Stomach (tissue), 9 donors: ENCODE data around the gene WBP4. TPM values are rescaled to one million over a fixed set of nuclear protein-coding genes. Genes with fewer than 3 reads are reported as not detected.

Experiments used
- DNase-seq, 2 donors: peaks; one replicate each; pipeline versions ENCODE4 v3.0.0 to v3.0.0-alpha.2; 2013 to 2019
- H3K27ac ChIP-seq, 5 donors: fragments of 200-600 bp in 4 of 5; sonication (generic) in 4 of 5; one replicate each; pipeline ENCODE4 v1.5.1; 2013 to 2019; ENCODE audit warnings: mild to moderate bottlenecking in 1 of 5, moderate library complexity in 1 of 5
- H3K27me3 ChIP-seq, 3 donors: fragments of 200-600 bp; sonication (generic); one replicate each; pipeline ENCODE4 v1.5.1; 2017 to 2019; ENCODE audit warnings: mixed run types in 1 of 3
- H3K36me3 ChIP-seq, 4 donors: fragments of 200-600 bp; sonication (generic); 1 replicate in 3 of 4; 2 replicates in 1 of 4; pipeline ENCODE4 v1.5.1; 2016 to 2019
- H3K4me1 ChIP-seq, 4 donors: fragments of 200-600 bp; sonication (generic); one replicate each; pipeline ENCODE4 v1.5.1; 2016 to 2019
- H3K4me3 ChIP-seq, 4 donors: fragments of 200-600 bp; sonication (generic) in 3 of 4; one replicate each; pipeline ENCODE4 v1.5.1; 2016 to 2019; ENCODE audit warnings: mild to moderate bottlenecking in 1 of 4
- H3K9me3 ChIP-seq, 4 donors: fragments of 200-600 bp; sonication (generic); one replicate each; pipeline ENCODE4 v1.5.1; 2016 to 2019
- CTCF ChIP-seq, 7 experiments: fragments of 450-650 bp in 4 of 7; fragments of 200-600 bp in 3 of 7; sonication (generic) in 3 of 7; IDR thresholded peaks; one replicate each; pipeline ENCODE4 v1.5.1; 2016 to 2019; ENCODE audit warnings: antibody characterized with exemption in 7 of 7, control low read depth in 2 of 7, mild to moderate bottlenecking in 1 of 7
- EP300 ChIP-seq: sonication (generic); formaldehyde crosslinking; IDR thresholded peaks from one replicate; pipeline ENCODE4 v1.6.1; 2017; ENCODE audit warnings: antibody characterized with exemption
- POLR2A ChIP-seq, 4 donors: fragments of 450-650 bp; IDR thresholded peaks; one replicate each; pipeline ENCODE4 v1.6.1; 2016; ENCODE audit warnings: antibody characterized with exemption in 4 of 4, control low read depth in 2 of 4, mild to moderate bottlenecking in 1 of 4, moderate library complexity in 1 of 4
- POLR2AphosphoS5 ChIP-seq, 3 donors: sonication (generic); formaldehyde crosslinking; IDR thresholded peaks; one replicate each; pipeline ENCODE4 v1.6.1; 2016; ENCODE audit warnings: antibody characterized with exemption in 3 of 3
- WGBS, 5 donors: extraction: QIAGEN DNeasy Blood & Tissue Kit in 3 of 5; methylation state at CpG; one replicate each; pipeline versions ENCODE4 v1.1.5 to v1.1.7; 2013 to 2018; 5-methylcytosine and 5-hydroxymethylcytosine counted together
- intact Hi-C: fragments of 100-400 bp; cut with DNase I; formaldehyde crosslinking; loops from one replicate; pipeline ENCODE4 v1.15.1; 2023; ENCODE audit warnings: low total_unique reads
- polyA plus RNA-seq, 3 donors: library from polyadenylated mRNA; stranded (reverse); fragments of 200-250 nt; gene quantifications; one replicate each; pipeline ENCODE4 v1.2.3, GENCODE V29; 2013
- total RNA-seq, 5 donors: library from RNA; depleted of rRNA; stranded (reverse); fragments of >200 nt; gene quantifications; one replicate each; pipeline versions ENCODE4 v1.1.0 to v1.2.3, GENCODE V29; 2014 to 2016
- donor health status: healthy with polysubstance abuse.
- donor health status: Bipolar disorder and iron deficiency.
- donor health status: healthy.

Gene WBP4
- total and polyA plus RNA-seq, 8 donors = 0.58 to 18.9 (median 9.3) TPM

GRCh38 chr13:41054919-41055619 lies 6.2 kb upstream of the WBP4 start:
- intact Hi-C loops = no loop called here
- Histone ChIP-seq H3K36me3 (no peaks in the 10 kb centered on the region), H3K27ac (peak overlapping the region in 4 of 5 donors; percentile 29 to 65 (median 52)), H3K4me1 (peaks cover 52 to 97% (median 73%) of the 10 kb centered on the region in 4 donors), H3K9me3 (no peaks in the 10 kb centered on the region), H3K4me3 (no peak overlapping the region), H3K27me3 (no peaks in the 10 kb centered on the region)
- WGBS, 5 donors = 75 to 89% (median 83%) methylated on average over 5 of the region's 5 CpGs
- DNase-seq = peak in 1 of 2 donors; percentile 41
- TF ChIP-seq POLR2AphosphoS5 (IDR thresholded peaks at IDR 0.05) (no peak), CTCF (IDR thresholded peaks at IDR 0.05) (peak in 1 of 7 experiments; percentile 11)

- H3K4me1 ChIP-seq = peaks cover 40 to 85% (median 68%) of the 10 kb centered on the region in 4 donors
- intact Hi-C loops = no loop called here
- DNase-seq = no peak
- H3K27ac ChIP-seq = peak overlapping the region in 2 of 5 donors; percentile 2 to 65
- no peak overlapping the region for H3K4me3 ChIP-seq
- H3K9me3 ChIP-seq = no peaks in the 10 kb centered on the region
- no peaks in the 10 kb centered on the region for H3K27me3 ChIP-seq
- H3K36me3 ChIP-seq = no peaks in the 10 kb centered on the region
- no peak for TF ChIP-seq CTCF (IDR thresholded peaks at IDR 0.05)
- TF ChIP-seq EP300 = no peak
- TF ChIP-seq POLR2A (IDR thresholded peaks at IDR 0.05) = no peak
- TF ChIP-seq POLR2AphosphoS5 (IDR thresholded peaks at IDR 0.05) = no peak
Observed at GRCh38 chr13:41056194-41056593, 5.1 kb upstream of the WBP4 start.

DNA sequence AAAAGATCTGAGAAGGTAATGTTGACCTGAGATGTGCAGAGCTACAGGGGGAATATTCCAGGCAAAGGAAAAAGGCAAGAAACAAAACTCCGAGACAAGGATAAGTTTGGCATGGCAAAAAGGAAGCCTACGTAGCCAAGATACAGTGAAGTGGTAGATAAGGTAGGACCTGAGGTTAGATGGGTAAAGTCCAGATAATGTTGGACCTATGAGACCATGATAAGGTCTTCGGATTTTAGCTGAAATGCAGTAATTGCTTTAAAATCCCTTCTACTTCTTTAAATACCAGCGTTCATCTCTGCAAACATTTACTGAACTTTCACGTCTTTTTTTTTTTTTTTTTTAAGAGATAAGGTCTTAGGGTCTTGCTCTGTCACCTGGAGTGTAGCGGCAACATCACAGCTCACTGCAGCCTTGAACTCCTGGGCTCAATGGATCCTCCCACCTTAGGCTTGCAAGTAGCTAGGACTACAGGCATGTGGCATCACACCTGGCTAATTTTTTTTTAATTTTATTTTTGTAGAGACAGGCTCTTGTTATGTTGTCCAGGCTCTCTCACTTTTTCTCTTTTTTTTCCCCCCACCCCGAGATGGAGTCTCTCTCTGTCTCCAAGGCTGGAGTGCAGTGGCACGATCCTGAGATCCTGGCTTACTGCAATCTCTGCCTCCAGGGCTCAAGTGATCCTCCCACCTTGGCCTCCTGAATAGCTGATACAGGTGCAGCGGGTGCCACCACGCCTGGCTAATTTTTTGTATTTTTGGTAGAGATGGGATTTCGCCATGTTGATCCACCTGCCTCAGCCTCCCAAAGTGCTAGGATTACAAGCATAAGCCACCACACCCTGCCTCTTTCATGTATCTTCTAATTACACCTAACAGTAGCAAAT lies 4.2 kb upstream of the WBP4 start:
- H3K36me3 ChIP-seq = no peaks in the 10 kb centered on the region
- no peak overlapping the region for H3K4me3 ChIP-seq
- H3K27me3 ChIP-seq = no peaks in the 10 kb centered on the region
- DNase-seq = no peak
- intact Hi-C loops = no loop called here
- no peaks in the 10 kb centered on the region for H3K9me3 ChIP-seq
- peaks cover 39 to 77% (median 64%) of the 10 kb centered on the region in 4 donors for H3K4me1 ChIP-seq
- WGBS, 5 donors = 61 to 75% (median 67%) methylated on average over 11 of the region's 11 CpGs
- H3K27ac ChIP-seq = peak overlapping the region in 3 of 5 donors; percentile 2 to 94 (median 11)
- TF ChIP-seq POLR2AphosphoS5 (IDR thresholded peaks at IDR 0.05) = no peak
- no peak for TF ChIP-seq CTCF (IDR thresholded peaks at IDR 0.05)
- TF ChIP-seq EP300 = no peak
- TF ChIP-seq POLR2A (IDR thresholded peaks at IDR 0.05) = no peak

DNA sequence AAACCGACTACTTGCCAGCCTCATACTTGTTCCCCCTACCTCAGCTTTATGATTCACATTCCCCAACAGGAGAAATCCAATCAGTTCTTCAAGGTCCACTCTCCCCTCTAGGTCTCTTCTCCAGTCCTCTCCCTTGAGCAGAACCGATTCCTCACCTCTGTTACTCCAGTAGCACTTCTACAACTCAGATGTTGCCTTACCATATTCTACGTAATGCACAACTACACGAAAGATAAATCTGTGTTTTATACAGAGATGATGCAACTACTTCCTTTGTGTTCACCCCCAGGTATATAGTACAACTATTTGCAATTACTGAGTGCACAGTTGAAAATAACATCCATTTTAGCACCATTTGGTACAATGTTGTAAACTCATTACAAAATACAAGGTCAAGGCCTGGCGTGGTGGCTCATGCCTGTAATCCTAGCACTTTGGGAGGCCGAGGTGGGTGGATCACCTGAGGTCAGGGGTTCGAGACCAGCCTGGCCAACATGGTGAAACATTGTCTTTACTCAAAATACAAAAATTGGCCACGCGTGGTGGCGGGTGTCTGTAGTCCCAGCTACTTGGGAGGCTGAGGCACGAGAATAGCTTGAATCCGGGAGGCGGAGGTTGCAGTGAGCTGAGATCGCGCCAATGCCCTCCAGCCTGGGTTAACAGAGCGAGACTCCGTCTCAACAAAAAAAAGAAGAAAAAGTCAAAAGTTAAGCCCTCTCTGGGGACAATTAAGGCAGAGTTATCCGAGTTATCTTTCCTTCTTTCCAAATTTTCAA lies 2.8 kb upstream of the WBP4 start:
- intact Hi-C loops = no loop called here
- no peak for DNase-seq
- WGBS, 5 donors = 71 to 82% (median 72%) methylated on average over 18 of the region's 18 CpGs
- Histone ChIP-seq H3K36me3 (no peaks in the 10 kb centered on the region), H3K4me3 (peak overlapping the region; percentile 60 to 76 (median 70)), H3K4me1 (peaks cover 45 to 76% (median 63%) of the 10 kb centered on the region in 4 donors), H3K27me3 (no peaks in the 10 kb centered on the region), H3K9me3 (no peaks in the 10 kb centered on the region), H3K27ac (peak overlapping the region; percentile 54 to 99 (median 98))
- TF ChIP-seq POLR2A (IDR thresholded peaks at IDR 0.05) (no peak), POLR2AphosphoS5 (IDR thresholded peaks at IDR 0.05) (no peak), EP300 (no peak), CTCF (IDR thresholded peaks at IDR 0.05) (no peak)
